ENCODE measurements around the gene RFX4. TPM values are rescaled to one million over a fixed set of nuclear protein-coding genes. Genes with fewer than 3 reads are reported as not detected.

The RFX4 gene
- total and polyA plus RNA-seq, 2 donors (not counting 3 experiments of a cell fraction or from before 2014, with no cell fraction given), result not detected

DNA sequence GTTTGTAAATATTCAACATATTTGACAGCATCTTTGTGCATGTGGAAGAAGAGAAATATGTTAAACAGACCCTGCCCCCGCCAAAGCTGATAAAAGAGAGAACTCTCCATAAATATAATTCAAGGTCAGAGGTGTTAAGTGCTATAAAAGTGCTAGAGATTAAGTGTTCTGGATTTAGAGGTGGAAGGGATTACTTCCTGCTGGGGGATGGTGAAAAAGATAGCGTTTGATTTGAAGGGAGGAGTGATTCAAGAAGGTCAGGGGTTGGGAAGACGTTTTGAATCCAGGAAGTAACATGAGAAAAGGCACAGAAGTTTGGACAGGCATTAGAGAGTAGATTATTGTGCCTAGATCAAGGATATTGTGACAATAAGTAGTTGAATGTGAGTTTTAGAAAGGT, 221.9 kb downstream of the RFX4 start:
- FAIRE-seq (no peak), DNase-seq (ENCODE audit: low read depth, low spot score) (no peak)
- no peak overlapping the region for H3K4me3 ChIP-seq (replicated peaks in 1 of 3; ENCODE audit: insufficient read depth in 1 of 3, low read depth in 1 of 3, low read length in 3 of 3)
- no peak overlapping the region for H3K9ac ChIP-seq (replicated peaks; ENCODE audit: extremely low read depth, insufficient read depth, low read length)
- no peak overlapping the region for H3K27ac ChIP-seq (ENCODE audit: insufficient read depth, low read depth, low read length)
- H2AFZ ChIP-seq (ENCODE audit: low read depth, low read length), result no peak overlapping the region
- dilution Hi-C loops (cut with MboI; ENCODE audit: extremely low pct_ligation_motif_present, low sequenced_read_pairs), result no loop called here
- H3K79me2 ChIP-seq (ENCODE audit: control insufficient read depth, insufficient read depth, low read length), result no peaks in the 10 kb centered on the region
- H3K9me1 ChIP-seq (replicated peaks; ENCODE audit: control insufficient read depth, extremely low read depth, insufficient read depth, low read length), result no peaks in the 10 kb centered on the region
- no peaks in the 10 kb centered on the region for H3K27me3 ChIP-seq (ENCODE audit: control insufficient read depth in 2 of 2, insufficient read depth in 2 of 2, low read length in 2 of 2)
- no peaks in the 10 kb centered on the region for H3K9me3 ChIP-seq (replicated peaks; ENCODE audit: control insufficient read depth, insufficient read depth, low read length)
- no peaks in the 10 kb centered on the region for H3K36me3 ChIP-seq (ENCODE audit: control insufficient read depth in 2 of 2, extremely low read depth in 1 of 2, insufficient read depth in 2 of 2, low read length in 2 of 2)
- H3K4me2 ChIP-seq (ENCODE audit: insufficient read depth, low read length), result no peak overlapping the region
- CTCF ChIA-PET, result no interaction called here
- BruUV-seq (replicated peaks), result no TSS peak
- no peaks in the 10 kb centered on the region for H3K4me1 ChIP-seq (ENCODE audit: control insufficient read depth, extremely low read depth, insufficient read depth, low read length)
- POLR2A ChIA-PET, result no interaction called here
- intact Hi-C loops (cut with micrococcal nuclease), result no loop called here
- H4K20me1 ChIP-seq (replicated peaks; ENCODE audit: control insufficient read depth, extremely low read depth, insufficient read depth, low read length), result no peaks in the 10 kb centered on the region
- TF ChIP-seq POLR2AphosphoS5 (IDR thresholded peaks at IDR 0.05; ENCODE audit: insufficient read depth, low read depth, low read length) (no peak), FOS (IDR thresholded peaks at IDR 0.05; ENCODE audit: borderline replicate concordance, insufficient read depth, low read length) (no peak), JUN (IDR thresholded peaks at IDR 0.05; ENCODE audit: borderline replicate concordance, insufficient read depth, insufficient read length, low read depth) (no peak), MYC (IDR thresholded peaks at IDR 0.05; ENCODE audit: low read depth, low read length) (no peak), EZH2 (IDR thresholded peaks at IDR 0.05; ENCODE audit: borderline replicate concordance, low read depth, low read length, severe bottlenecking) (no peak), POLR2A (IDR thresholded peaks at IDR 0.05; ENCODE audit: low read depth, low read length) (no peak), GATA2 (IDR thresholded peaks at IDR 0.05; ENCODE audit: insufficient read depth, insufficient read length, low read depth, low read length) (no peak), MAX (IDR thresholded peaks at IDR 0.05; ENCODE audit: insufficient read depth, insufficient read length) (no peak)
- TF ChIP-seq, protein P1, sequence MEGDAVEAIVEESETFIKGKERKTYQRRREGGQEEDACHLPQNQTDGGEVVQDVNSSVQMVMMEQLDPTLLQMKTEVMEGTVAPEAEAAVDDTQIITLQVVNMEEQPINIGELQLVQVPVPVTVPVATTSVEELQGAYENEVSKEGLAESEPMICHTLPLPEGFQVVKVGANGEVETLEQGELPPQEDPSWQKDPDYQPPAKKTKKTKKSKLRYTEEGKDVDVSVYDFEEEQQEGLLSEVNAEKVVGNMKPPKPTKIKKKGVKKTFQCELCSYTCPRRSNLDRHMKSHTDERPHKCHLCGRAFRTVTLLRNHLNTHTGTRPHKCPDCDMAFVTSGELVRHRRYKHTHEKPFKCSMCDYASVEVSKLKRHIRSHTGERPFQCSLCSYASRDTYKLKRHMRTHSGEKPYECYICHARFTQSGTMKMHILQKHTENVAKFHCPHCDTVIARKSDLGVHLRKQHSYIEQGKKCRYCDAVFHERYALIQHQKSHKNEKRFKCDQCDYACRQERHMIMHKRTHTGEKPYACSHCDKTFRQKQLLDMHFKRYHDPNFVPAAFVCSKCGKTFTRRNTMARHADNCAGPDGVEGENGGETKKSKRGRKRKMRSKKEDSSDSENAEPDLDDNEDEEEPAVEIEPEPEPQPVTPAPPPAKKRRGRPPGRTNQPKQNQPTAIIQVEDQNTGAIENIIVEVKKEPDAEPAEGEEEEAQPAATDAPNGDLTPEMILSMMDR (IDR thresholded peaks at IDR 0.05; ENCODE audit: extremely low read depth in 1 of 2, insufficient read depth in 1 of 2, low read depth in 1 of 2, low read length in 2 of 2), result no peak

Other genes starting within 250 kb of the RFX4 start
- 10.1 and 12.3 TPM in 2 replicates for gene POLR3B, start 225.3 kb upstream of the RFX4 start, total RNA-seq
- 3.8 and 6.0 TPM in 2 replicates for gene POLR3B, start 225.3 kb upstream of the RFX4 start, polyA plus RNA-seq
- 13.7 and 16.5 TPM in 2 replicates for gene RIC8B, start 191.7 kb downstream of the RFX4 start, total RNA-seq
- gene RIC8B, start 191.7 kb downstream of the RFX4 start, polyA plus RNA-seq, result 4.1 and 4.6 TPM in 2 replicates

All from endothelial cell of umbilical vein (primary cell).